Kidney capillary endothelial cell (primary cell): Measurements from ENCODE around the gene RTEL1.
"Not testable (repeated sequence)": the region's sequence is repeated elsewhere in the genome, so short reads cannot be mapped to it uniquely, and the experiment has no call there.

ENCODE experiments used
- DNase-seq: peaks from one replicate; pipeline ENCODE4 v3.0.0-alpha.2; 2018; ENCODE audit warnings: low spot score

RTEL1 gene

GRCh38 chr20:63665708-63666107 is 7.6 kb downstream of the RTEL1 start:
- DNase-seq, result no peak

DNA sequence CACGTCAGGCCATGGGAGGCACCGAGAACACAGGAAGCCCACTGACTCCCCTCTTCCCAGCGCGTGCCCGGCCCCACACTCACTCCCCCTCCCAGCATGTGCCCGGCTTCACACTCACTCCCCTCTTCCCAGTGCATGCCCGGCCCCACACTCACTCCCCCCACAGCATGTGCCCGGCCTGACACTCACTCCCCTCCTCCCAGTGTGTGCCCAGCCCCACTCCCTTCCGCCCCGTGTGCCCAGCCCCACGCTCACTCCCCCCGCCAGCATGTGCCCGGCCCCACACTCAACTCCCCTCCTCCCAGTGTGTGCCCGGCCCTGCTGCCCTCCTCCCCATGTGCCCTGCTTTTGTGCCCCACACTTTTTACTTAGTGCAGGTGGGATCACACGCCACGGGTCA is 9.7 kb downstream of the RTEL1 start:
- DNase-seq, result no peak

- DNase-seq, result no peak
These were observed 10.2 kb downstream of the RTEL1 start for GRCh38 chr20:63668351-63668750.

DNA sequence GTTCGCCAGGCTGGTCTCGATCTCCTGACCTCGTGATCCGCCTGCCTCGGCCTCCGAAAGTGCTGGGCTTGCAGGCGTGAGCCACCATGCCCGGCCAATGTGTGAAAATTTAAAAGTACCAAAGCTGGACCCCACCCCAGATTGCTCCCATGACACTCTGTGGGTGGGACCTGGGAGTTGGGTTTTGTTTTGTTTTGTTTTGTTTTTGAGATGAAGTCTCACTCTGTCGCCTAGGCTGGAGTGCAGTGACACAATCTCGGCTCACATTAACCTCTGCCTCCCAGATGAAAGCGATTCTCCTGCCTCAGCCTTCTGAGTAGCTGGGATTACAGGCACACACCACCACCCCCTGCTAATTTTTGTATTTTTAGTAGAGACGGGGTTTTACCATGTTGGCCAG is 13.6 kb downstream of the RTEL1 start:
- not testable (repeated sequence) for DNase-seq

- no peak for DNase-seq
These were observed 14.6 kb downstream of the RTEL1 start for GRCh38 chr20:63672666-63673065.

- no peak for DNase-seq
These were observed 15.8 kb downstream of the RTEL1 start for GRCh38 chr20:63673951-63674350.

GRCh38 chr20:63675681-63676368 is 17.7 kb downstream of the RTEL1 start:
- DNase-seq, result no peak

- DNase-seq, result no peak
These were observed 20.0 kb downstream of the RTEL1 start for GRCh38 chr20:63678071-63678470.

DNA sequence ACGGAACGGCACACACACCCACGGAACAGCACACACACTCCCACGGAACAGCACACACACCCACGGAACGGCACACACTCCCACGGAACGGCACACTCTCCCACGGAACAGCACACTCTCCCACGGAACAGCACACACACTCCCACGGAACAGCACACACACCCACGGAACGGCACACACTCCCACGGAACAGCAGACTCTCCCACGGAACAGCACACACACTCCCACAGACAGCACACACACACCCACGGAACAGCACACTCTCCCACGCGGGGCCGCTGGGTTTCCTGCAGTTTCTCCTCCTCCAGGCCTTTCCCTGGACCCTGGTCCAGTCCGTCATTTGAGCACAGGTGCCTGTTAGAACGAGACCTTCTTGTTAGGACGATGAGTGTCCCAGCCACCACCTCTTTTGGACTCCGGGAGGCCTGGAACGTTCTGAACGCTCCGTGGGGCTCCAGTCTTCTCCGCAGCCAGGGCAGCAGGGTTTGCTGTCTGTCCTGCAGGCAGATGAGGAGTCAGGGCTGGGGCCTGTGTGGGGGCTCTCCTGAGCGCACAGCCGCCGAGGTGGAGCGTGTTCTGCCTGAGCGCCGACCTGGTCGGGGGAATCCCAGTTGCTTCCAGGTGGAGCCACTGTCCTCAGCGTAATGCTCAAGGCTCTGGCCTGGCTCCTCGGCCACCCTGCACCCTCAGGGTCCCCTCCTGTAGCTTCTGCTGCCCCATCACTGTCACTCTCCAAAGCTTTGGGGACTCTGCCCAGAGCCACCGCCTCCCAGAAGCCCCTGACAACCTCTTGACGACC is 20.8 kb downstream of the RTEL1 start:
- DNase-seq, result no peak

- no peak for DNase-seq
These were observed 21.7 kb downstream of the RTEL1 start for GRCh38 chr20:63679799-63680305.

- DNase-seq, result no peak
These were observed 22.3 kb downstream of the RTEL1 start for GRCh38 chr20:63680427-63680826.

DNA sequence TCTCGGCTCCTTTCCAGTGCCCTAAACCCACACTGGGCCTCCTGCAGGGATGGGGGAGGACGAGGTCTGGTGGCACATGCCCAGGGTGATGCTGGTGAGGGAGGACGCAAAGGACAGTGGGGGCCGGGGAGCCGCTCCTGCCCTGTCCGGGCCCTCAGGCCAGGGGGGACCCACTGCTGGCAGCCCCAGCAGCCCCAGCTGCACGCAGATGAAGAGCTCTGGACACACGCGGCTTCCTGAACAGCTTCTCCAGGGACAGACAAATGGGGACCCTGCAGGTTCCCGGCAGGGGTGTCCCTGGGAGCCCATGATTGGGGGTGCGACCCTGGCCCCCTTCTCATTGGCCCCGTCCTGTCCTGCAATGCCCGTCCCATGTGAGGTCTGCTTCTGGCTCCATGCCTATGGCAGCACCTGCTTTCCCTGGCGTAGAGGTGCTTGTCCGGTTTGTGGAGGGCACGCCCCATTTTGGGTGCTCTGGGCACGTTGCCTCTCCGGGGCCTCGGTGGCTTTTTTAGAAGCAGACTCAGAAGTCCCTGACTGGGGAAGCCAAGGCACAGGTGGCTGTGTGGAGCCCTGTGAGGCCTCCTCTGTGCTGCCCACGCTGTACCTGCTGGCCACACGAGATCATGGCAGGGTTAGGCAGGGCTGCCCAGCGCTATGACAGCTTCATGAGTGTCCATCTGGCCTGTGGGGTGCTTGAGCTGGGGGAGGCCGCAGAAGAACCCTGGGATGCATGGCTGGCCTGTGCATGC is 22.9 kb downstream of the RTEL1 start:
- DNase-seq, result no peak

- no peak for DNase-seq
These were observed 23.6 kb downstream of the RTEL1 start for GRCh38 chr20:63681609-63682142.

DNA sequence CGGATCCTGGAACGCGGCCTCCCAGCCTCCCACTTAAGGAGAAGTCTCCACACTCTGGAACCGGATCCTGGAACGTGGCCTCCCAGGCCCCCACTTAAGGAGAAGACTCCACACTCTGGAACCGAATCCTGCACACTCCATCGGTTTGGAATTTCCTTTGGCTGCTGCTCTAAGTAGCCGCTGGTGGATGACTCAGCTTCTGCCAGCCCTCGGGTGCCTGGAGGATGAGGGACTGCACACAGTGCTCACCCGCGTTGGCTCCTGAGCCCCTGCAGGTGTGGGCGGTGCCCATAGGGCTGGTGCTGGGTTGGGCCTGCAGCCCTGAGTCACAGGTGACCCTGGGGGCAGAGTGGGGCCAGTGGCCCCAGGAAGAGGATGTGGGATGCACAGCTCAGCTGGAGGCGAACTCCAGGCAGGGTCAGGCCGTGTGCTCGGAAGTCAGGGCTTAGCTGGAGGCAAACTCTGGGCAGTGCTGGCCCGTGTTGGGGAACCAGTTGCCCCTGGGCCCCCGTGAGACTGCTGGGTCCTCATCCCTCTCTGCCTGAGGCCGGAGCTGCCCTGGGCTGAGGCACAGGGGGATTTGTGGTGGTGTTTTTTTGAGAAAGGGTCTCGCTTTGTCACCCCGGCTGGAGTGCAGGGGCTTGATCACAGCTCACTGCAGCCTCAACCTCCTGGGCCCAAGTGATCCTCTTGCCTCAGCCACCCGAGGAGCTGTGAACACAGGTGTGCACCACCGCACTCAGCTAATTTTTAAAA is 24.4 kb downstream of the RTEL1 start:
- DNase-seq, result peak; percentile 97

DNA sequence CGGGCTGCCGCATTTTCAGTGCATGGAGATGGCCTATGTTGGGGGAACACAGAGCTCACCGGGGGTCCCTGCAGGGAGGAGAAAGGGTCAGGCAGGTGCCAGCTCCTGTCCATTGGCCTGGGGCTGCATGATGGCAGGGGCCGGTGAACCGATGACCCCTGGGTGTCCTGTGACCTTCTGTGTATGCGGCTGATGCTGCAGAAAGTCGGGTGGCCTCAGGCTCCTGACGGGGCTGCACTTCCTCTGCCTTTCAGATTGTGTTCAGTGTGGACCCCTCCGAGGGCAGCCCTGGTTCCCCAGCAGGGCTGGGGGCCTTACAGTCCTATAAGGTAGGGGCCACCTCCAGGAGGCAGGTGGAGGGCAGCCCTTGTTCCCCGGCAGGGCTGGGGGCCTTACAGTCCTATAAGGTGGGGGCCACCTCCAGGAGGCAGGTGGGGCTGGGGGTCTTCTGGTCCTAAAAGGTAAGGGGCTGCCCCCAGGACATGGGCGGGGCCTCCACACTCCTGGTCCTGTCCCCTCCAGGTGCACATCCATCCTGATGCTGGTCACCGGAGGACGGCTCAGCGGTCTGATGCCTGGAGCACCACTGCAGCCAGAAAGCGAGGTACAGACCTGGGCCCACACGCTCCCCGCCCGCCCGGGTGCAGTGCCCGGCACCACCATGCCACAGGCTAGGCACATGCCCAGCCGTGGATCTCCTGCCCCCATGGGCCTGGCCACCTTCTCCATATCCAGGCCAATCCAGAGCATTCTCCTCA is 27.3 kb downstream of the RTEL1 start:
- no peak for DNase-seq

DNA sequence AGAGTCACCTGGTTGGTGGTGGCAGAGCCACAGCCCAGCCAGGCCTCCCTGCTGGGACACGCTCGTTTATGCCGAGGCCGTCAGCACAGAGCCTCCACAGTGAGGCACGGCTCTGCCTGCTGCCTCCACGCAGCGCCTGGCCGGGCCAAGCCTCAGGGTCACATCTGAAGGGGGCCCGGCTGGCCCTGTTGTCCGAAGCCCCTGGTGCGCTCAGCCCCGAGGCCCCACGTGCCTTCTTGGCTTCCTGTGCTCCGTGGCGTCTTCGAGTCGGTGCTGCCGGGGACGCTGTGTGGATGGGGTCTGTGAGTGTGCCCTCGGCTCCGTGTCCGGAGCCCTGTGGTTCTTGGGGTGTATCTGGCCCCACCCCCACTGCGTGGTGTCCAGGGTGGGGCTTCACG is 28.0 kb downstream of the RTEL1 start:
- no peak for DNase-seq

DNA sequence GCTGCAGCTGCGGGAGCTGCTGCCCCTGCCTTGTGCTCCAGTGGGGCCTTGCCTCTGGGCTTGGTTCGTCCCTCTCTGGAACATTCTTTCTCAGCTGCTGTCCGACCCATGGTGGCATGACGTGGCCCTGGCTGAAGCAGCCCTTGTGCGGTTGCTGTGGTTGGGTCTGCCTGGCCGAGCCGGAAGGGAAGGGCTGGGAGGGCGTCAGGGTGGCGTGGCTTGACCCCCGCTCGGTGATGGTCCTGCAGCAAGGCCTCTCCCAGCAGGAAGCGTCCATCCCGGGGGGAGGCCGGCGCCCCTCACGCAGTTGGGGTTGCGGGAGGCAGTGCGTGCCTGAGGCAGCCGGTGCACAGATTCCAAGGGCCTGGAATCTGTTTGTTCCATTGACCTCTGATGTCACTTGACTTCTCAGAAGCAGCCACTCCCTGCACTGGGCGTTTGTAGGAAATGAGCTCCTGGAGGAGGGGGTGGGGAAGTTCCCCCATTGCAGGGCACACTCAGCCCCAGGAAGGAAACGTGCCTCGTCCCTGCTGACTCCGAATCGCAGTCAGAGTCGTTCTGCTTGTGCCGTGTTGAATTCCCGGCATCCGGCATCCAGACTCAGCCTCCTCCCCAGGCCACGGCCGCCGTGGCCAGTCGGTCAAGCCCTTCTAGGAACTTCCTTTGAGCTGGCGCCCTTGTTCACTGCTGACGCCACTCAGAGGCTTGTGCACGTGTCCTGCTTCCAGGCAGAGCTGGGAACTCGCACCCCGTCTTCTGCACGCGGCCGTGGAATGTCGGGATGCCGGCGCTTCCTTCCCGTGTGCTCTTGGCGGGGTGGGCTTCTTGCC is 28.6 kb downstream of the RTEL1 start:
- DNase-seq, result peak; percentile 97

- no peak for DNase-seq
These were observed 29.5 kb downstream of the RTEL1 start for GRCh38 chr20:63687419-63688178.
